ENCODE data around the gene CHPF.

- TF ChIP-seq CTCF (IDR thresholded peaks at IDR 0.05) (peak; percentile 85 to 92 (median 91)), POLR2AphosphoS5 (IDR thresholded peaks at IDR 0.05) (peak in 1 of 2 donors; percentile 50), POLR2A (IDR thresholded peaks at IDR 0.05; ENCODE audit: low read depth) (no peak)
These were observed 1.9 kb downstream of the CHPF start for GRCh38 chr2:219541611-219542180.
